ENCODE results near the gene TNFSF10.

- TF ChIP-seq, protein P1, sequence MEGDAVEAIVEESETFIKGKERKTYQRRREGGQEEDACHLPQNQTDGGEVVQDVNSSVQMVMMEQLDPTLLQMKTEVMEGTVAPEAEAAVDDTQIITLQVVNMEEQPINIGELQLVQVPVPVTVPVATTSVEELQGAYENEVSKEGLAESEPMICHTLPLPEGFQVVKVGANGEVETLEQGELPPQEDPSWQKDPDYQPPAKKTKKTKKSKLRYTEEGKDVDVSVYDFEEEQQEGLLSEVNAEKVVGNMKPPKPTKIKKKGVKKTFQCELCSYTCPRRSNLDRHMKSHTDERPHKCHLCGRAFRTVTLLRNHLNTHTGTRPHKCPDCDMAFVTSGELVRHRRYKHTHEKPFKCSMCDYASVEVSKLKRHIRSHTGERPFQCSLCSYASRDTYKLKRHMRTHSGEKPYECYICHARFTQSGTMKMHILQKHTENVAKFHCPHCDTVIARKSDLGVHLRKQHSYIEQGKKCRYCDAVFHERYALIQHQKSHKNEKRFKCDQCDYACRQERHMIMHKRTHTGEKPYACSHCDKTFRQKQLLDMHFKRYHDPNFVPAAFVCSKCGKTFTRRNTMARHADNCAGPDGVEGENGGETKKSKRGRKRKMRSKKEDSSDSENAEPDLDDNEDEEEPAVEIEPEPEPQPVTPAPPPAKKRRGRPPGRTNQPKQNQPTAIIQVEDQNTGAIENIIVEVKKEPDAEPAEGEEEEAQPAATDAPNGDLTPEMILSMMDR (conservative IDR thresholded peaks at IDR 0.05; ENCODE audit: low read length), result no peak
- TF ChIP-seq EZH2phosphoT487 (IDR thresholded peaks at IDR 0.05; ENCODE audit: borderline replicate concordance), result no peak
Measured at GRCh38 chr3:172552607-172553006, 29.4 kb upstream of the TNFSF10 start.

Measured in Loucy (cell line).